K562 (cell line): ENCODE data around the gene MCFD2. TPM values are rescaled to one million over a fixed set of nuclear protein-coding genes. Genes with fewer than 3 reads are reported as not detected.
A peak's percentile ranks its signal among the peaks of the same experiment; 100 is the strongest.

Experiments used
- ATAC-seq: fragments of 200-7000 bp; cut with Tn5 transposase; 3 replicates; pipeline ENCODE4 v1.9.1; 2020; ENCODE audit warnings: moderate library complexity
- Bru-seq: library from RNA; stranded (reverse); fragments of 400-500 nt; gene quantifications from one replicate; lab custom pipeline; 2021; lab: Mats Ljungman, UMichigan
- BruChase-seq, 2 experiments: library from RNA; stranded (reverse); fragments of 400-500 nt; gene quantifications; one replicate each; lab custom pipeline; 2021; lab: Mats Ljungman, UMichigan
- BruUV-seq: library from RNA; stranded (reverse); fragments of 400-500 nt; replicated peaks from 2 replicates; lab custom pipeline; 2021; lab: Mats Ljungman, UMichigan
- CTCF ChIA-PET: fragments of 300-600 bp; formaldehyde crosslinking; extraction: SDS; loops from one replicate; lab custom pipeline; 2021; ENCODE audit warnings: low intra/inter-chr PET ratio; lab: Yijun Ruan, JAX
- POLR2A ChIA-PET: fragments of 300-600, 350-650 bp; sonication (Branson Sonifier 250); formaldehyde crosslinking; extraction: SDS; loops from one replicate; lab custom pipeline; 2021; ENCODE audit warnings: antibody characterized with exemption, inconsistent platforms; lab: Yijun Ruan, JAX
- DNase-seq, 4 experiments: peaks; one replicate each; pipeline versions ENCODE4 v3.0.0 to v3.0.0-alpha.2; 2011 to 2018; ENCODE audit warnings: low spot score in 3 of 4, mixed read lengths in 3 of 4; ENCODE audit errors: extremely low read depth in 1 of 4
- FAIRE-seq: peaks from 2 replicates; lab custom pipeline; 2011; peaks lifted over from hg19 to GRCh38; lab: Jason Lieb, UNC
- H2AFZ ChIP-seq: 2 replicates; pipeline ENCODE4 v1.6.0; 2011; ENCODE audit warnings: low read depth, low read length, control low read depth, inconsistent platforms
- H3K27ac ChIP-seq: fragments of 200-600 bp; 3 replicates; pipeline ENCODE4 v1.8.0; 2011; ENCODE audit warnings: low read depth, mild to moderate bottlenecking, control low read depth, inconsistent platforms, low read length, moderate library complexity, mixed read lengths; ENCODE audit errors: extremely low read depth
- H3K27me3 ChIP-seq, 2 experiments: fragments of 300-600 bp in 1 of 2; 2 replicates in 1 of 2; 3 replicates in 1 of 2; pipeline versions ENCODE4 v1.6.0 to v1.8.0; 2011; ENCODE audit warnings: inconsistent platforms in 2 of 2, low read length in 2 of 2, mild to moderate bottlenecking in 1 of 2, mixed read lengths in 1 of 2, moderate library complexity in 1 of 2; ENCODE audit not compliant: control insufficient read depth in 2 of 2, insufficient read depth in 2 of 2
- H3K36me3 ChIP-seq: fragments of 300-600 bp; 3 replicates; pipeline ENCODE4 v1.8.0; 2011; ENCODE audit warnings: mild to moderate bottlenecking, low read length, inconsistent platforms; ENCODE audit not compliant: control insufficient read depth, insufficient read depth
- H3K4me1 ChIP-seq, 2 experiments: fragments of 200-600 bp in 1 of 2; replicated peaks in 1 of 2; 2 replicates in 1 of 2; 3 replicates in 1 of 2; pipeline versions ENCODE4 v1.5.1 to v1.8.0; 2011; ENCODE audit warnings: inconsistent platforms in 2 of 2, low read length in 2 of 2, mild to moderate bottlenecking in 1 of 2, mixed read lengths in 1 of 2, moderate library complexity in 1 of 2; ENCODE audit not compliant: control insufficient read depth in 2 of 2, insufficient read depth in 2 of 2
- H3K4me2 ChIP-seq: 2 replicates; pipeline ENCODE4 v1.6.1; 2011; ENCODE audit warnings: low read length, control low read depth, inconsistent platforms, mixed read lengths; ENCODE audit not compliant: insufficient read depth
- H3K4me3 ChIP-seq: fragments of 200-600 bp; sonication (generic), shearing (Covaris generic); 2 replicates; pipeline ENCODE4 v1.5.1; 2016; ENCODE audit warnings: control low read depth, inconsistent platforms
- H3K79me2 ChIP-seq: fragments of 200-600 bp; 3 replicates; pipeline ENCODE4 v1.8.0; 2011; ENCODE audit warnings: low read length, inconsistent platforms; ENCODE audit not compliant: control insufficient read depth, insufficient read depth
- H3K9ac ChIP-seq, 2 experiments: 2 replicates each; pipeline versions ENCODE4 v1.6.0 to v1.6.1; 2011; ENCODE audit warnings: low read depth in 2 of 2, low read length in 2 of 2, control low read depth in 1 of 2, inconsistent platforms in 1 of 2, mild to moderate bottlenecking in 1 of 2, mixed read lengths in 1 of 2; ENCODE audit not compliant: insufficient read depth in 1 of 2
- H3K9me1 ChIP-seq: one replicate; pipeline ENCODE4 v1.6.0; 2011; ENCODE audit warnings: inconsistent platforms, mild to moderate bottlenecking, low read length, moderate library complexity; ENCODE audit not compliant: control insufficient read depth, insufficient read depth
- H3K9me3 ChIP-seq: replicated peaks from 2 replicates; pipeline ENCODE4 v1.5.1; 2011; ENCODE audit warnings: low read depth, low read length, inconsistent platforms; ENCODE audit not compliant: control insufficient read depth, insufficient read depth
- H4K20me1 ChIP-seq: replicated peaks from 2 replicates; pipeline ENCODE4 v1.6.1; 2011; ENCODE audit warnings: low read length, inconsistent platforms, mixed read lengths; ENCODE audit not compliant: control insufficient read depth, insufficient read depth
- ELF4 ChIP-seq: fragments of 450-650 bp; formaldehyde crosslinking; IDR thresholded peaks from 2 replicates; pipeline ENCODE4 v1.4.0; 2022; ENCODE audit warnings: missing genetic modification characterization
- NFATC3 ChIP-seq: fragments of 450-650 bp; IDR thresholded peaks from 2 replicates; pipeline ENCODE4 v1.6.1; 2017; ENCODE audit warnings: mild to moderate bottlenecking
- NFXL1 ChIP-seq: fragments of 450-650 bp; formaldehyde crosslinking; IDR thresholded peaks from 2 replicates; pipeline ENCODE4 v1.4.0; 2021; ENCODE audit warnings: mild to moderate bottlenecking
- RB1 ChIP-seq: fragments of 450-650 bp; IDR thresholded peaks from 2 replicates; pipeline ENCODE4 v1.6.1; 2017; ENCODE audit warnings: low read depth, mild to moderate bottlenecking
- TEAD4 ChIP-seq, 2 experiments: sonication (generic) in 1 of 2; formaldehyde crosslinking in 1 of 2; IDR thresholded peaks; 2 replicates each; pipeline versions ENCODE4 v1.6.1 to v1.8.0; 2012 to 2022; ENCODE audit warnings: borderline replicate concordance in 1 of 2, inconsistent platforms in 1 of 2, low read length in 1 of 2, mild to moderate bottlenecking in 1 of 2, missing genetic modification reagents in 1 of 2
- TSC22D4 ChIP-seq: fragments of 450-650 bp; IDR thresholded peaks from 2 replicates; pipeline ENCODE4 v1.6.1; 2016; ENCODE audit warnings: missing genetic modification characterization, missing biosample characterization, control low read depth
- ZBTB43 ChIP-seq: sonication (generic); formaldehyde crosslinking; IDR thresholded peaks from 2 replicates; pipeline ENCODE4 v1.8.0; 2023; ENCODE audit warnings: mild to moderate bottlenecking, missing genetic modification reagents
- ZEB2 ChIP-seq: fragments of 450-650 bp; IDR thresholded peaks from 2 replicates; pipeline ENCODE4 v1.6.1; 2016
- ZNF655 ChIP-seq: fragments of 250-450 bp; sonication (Bioruptor Pico); IDR thresholded peaks from 2 replicates; pipeline ENCODE4 v1.5.0; 2021
- WGBS: fragments of 100-300 bp; shearing (Covaris generic); methylation state at CpG from one replicate; pipeline ENCODE4 v1.1.6; 2016; ENCODE audit warnings: low coverage, mixed read lengths; ENCODE audit not compliant: insufficient coverage; ENCODE audit errors: missing lambda C conversion rate; 5-methylcytosine and 5-hydroxymethylcytosine counted together
- in situ Hi-C: fragments of 300-500 bp; cut with MboI; formaldehyde crosslinking; loops from 4 replicates; pipeline ENCODE4 v1.15.0; 2018; ENCODE audit warnings: inconsistent platforms, mixed read lengths
- intact Hi-C: fragments of 100-400 bp; cut with micrococcal nuclease; formaldehyde crosslinking; loops from 2 replicates; pipeline ENCODE4 v1.14.2; 2022
- long read RNA-seq, 3 experiments: library from polyadenylated mRNA in 2 of 3; library from RNA in 1 of 3; unstranded in 2 of 3; stranded (forward) in 1 of 3; transcript quantifications; one replicate each; pipeline ENCODE4 v2.0.0, GENCODE V29; 2019 to 2022
- polyA minus RNA-seq, 3 experiments: library from RNA; depleted of rRNA, polyadenylated mRNA; stranded (reverse); fragments of >200 nt; gene quantifications; 2 replicates each; pipeline ENCODE4 v1.2.3, GENCODE V29; 2011
- polyA plus RNA-seq, 8 experiments: library from polyadenylated mRNA; depleted of rRNA in 4 of 8; stranded (reverse) in 5 of 8; unstranded in 3 of 8; fragments of >200 nt; fragmentation: Nextera tagmentation in 2 of 8; fragmentation: Illumina TruSeq in 1 of 8; extraction: Ambion mirVana in 2 of 8; extraction: Trizol in 1 of 8; gene quantifications; 2 replicates each; pipeline versions ENCODE4 v1.2.1 to v1.2.3, GENCODE V29; 2011 to 2014; ENCODE audit warnings: inconsistent platforms in 1 of 8, missing spikeins in 1 of 8
- total RNA-seq, 7 experiments: library from RNA; depleted of rRNA in 6 of 7; stranded (reverse); fragments of >200 nt in 6 of 7; fragmentation: Illumina TruSeq in 2 of 7; extraction: Trizol in 2 of 7; gene quantifications; 2 replicates each; pipeline versions ENCODE4 v1.2.1 to v1.2.3, GENCODE V29; 2011 to 2021; ENCODE audit warnings: low replicate concordance in 1 of 7
- TF ChIP-seq, protein P1 (sequence below): fragments of 450-650 bp; IDR thresholded peaks from one replicate; pipeline ENCODE4 v1.6.1; 2018; ENCODE audit warnings: mild to moderate bottlenecking, moderate library complexity; ENCODE audit not compliant: partially characterized antibody
- TF ChIP-seq, protein P2 (sequence below): sonication (generic); formaldehyde crosslinking; IDR thresholded peaks from 2 replicates; pipeline ENCODE4 v1.8.0; 2022; ENCODE audit warnings: mild to moderate bottlenecking, low read depth, missing genetic modification reagents

The MCFD2 gene
- total RNA-seq (2011; cell fraction: chromatin; rRNA removed; ENCODE audit: low replicate concordance): 97.6 and 157 TPM in 2 replicates
- 127 and 128 TPM in 2 replicates for total RNA-seq (2011; cell fraction: nucleolus; rRNA removed)
- 152 and 201 TPM in 2 replicates for total RNA-seq (2011; cell fraction: nucleoplasm; rRNA removed)
- 78.6 and 82.9 TPM in 2 replicates for total RNA-seq (2014; rRNA removed)
- total RNA-seq (2014; rRNA removed; fragmentation: Illumina TruSeq; extraction: Trizol): 99.4 and 117 TPM in 2 replicates
- total RNA-seq (2015; rRNA removed; fragmentation: Illumina TruSeq; extraction: Trizol): 95.8 and 100 TPM in 2 replicates
- 115 and 125 TPM in 2 replicates for total RNA-seq (2021)
- 165 and 201 TPM in 2 replicates for polyA plus RNA-seq (2011; rRNA removed)
- polyA plus RNA-seq (2011; cell fraction: cytosol; rRNA removed): 73.3 and 94.0 TPM in 2 replicates
- 44.7 and 52.8 TPM in 2 replicates for polyA plus RNA-seq (2011; cell fraction: nucleus; rRNA removed)
- 122 and 156 TPM in 2 replicates for polyA plus RNA-seq (2012)
- polyA plus RNA-seq (2014; fragmentation: Illumina TruSeq; extraction: Trizol): 110 and 123 TPM in 2 replicates
- 100 to 1,000 TPM; 217 to 237 TPM for polyA plus RNA-seq (2014; fragmentation: Nextera tagmentation; extraction: Ambion mirVana)
- polyA plus RNA-seq (2014; rRNA removed): 94.0 and 99.3 TPM in 2 replicates
- polyA minus RNA-seq (2011; rRNA and poly(A)+ RNA removed): 227 and 238 TPM in 2 replicates
- polyA minus RNA-seq (2011; cell fraction: cytosol; rRNA and poly(A)+ RNA removed): 45.9 and 53.0 TPM in 2 replicates
- 34.2 and 54.3 TPM in 2 replicates for polyA minus RNA-seq (2011; cell fraction: nucleus; rRNA and poly(A)+ RNA removed)
- percentile 75 among the genes with signal in this experiment for Bru-seq, nascent RNA
- BruChase-seq, experiment 1, labeled RNA remaining after a 2-hour chase: percentile 80 among the genes with signal in this experiment
- percentile 83 among the genes with signal in this experiment for BruChase-seq, experiment 2, labeled RNA remaining after a 6-hour chase
- long read RNA-seq, experiment 1, full-length matches to known transcripts: 221 of 371 reads
- long read RNA-seq, experiment 1, partial matches to known transcripts: 11 of 371 reads
- long read RNA-seq, experiment 1, other reads (novel, unspliced or antisense): 139 of 371 reads
- long read RNA-seq, experiment 2, full-length matches to known transcripts: 54 of 119 reads
- long read RNA-seq, experiment 2, partial matches to known transcripts: 6 of 119 reads
- long read RNA-seq, experiment 2, other reads (novel, unspliced or antisense): 59 of 119 reads
- long read RNA-seq, experiment 3, full-length matches to known transcripts: 60 of 74 reads
- long read RNA-seq, experiment 3, partial matches to known transcripts: 3 of 74 reads
- long read RNA-seq, experiment 3, other reads (novel, unspliced or antisense): 11 of 74 reads

GRCh38 chr2:46915281-46915810 lies at the start of gene MCFD2:
TSS of gene MCFD2 (minus strand) at chr2:46915806. CDS start at chr2:46909171, 6,635 bp downstream.
- Histone ChIP-seq H3K9me3 (no peaks in the 10 kb centered on the region), H3K9ac (peak within 1 kb of the TSS; percentile 93 to 99), H3K79me2 (peaks cover 67% of the 10 kb centered on the region), H3K36me3 (peaks cover 26% of the 10 kb centered on the region), H3K4me1 (peaks cover 24 to 35% of the 10 kb centered on the region in 2 experiments; a peak in 4 of 5 replicates), H3K27me3 (no peaks in the 10 kb centered on the region), H3K9me1 (no peaks in the 10 kb centered on the region), H4K20me1 (peaks cover 3% of the 10 kb centered on the region; the same call in 1 of the 2 replicates), H3K4me2 (peak within 1 kb of the TSS; percentile 99), H2AFZ (peak within 1 kb of the TSS; percentile 88), H3K27ac (peak within 1 kb of the TSS; percentile 72), H3K4me3 (peak within 1 kb of the TSS; percentile 92)
- POLR2A ChIA-PET: interaction anchor here (0.7 to 0.8 kb wide), 2 partner anchors 9 to 485 kb away, joined by 3 read pairs; no protein-coding TSS in a partner anchor
- ATAC-seq: peak; percentile 48
- CTCF ChIA-PET: no interaction called here
- under 1% methylated on average over 25 of the region's 38 CpGs for WGBS
- intact Hi-C loops: loop anchor here (10.0 kb wide), 1 partner anchor 409 kb away; no protein-coding TSS in a partner anchor
- no peak for FAIRE-seq
- in situ Hi-C loops: loop anchor here (10.0 kb wide), 1 partner anchor 409 kb away; no protein-coding TSS in a partner anchor
- no TSS peak for BruUV-seq
- peak in 3 of 4 experiments; percentile 30 to 67 (median 39) for DNase-seq
- no peak for TF ChIP-seq RB1
- no peak for TF ChIP-seq NFXL1 (CRISPR knock-in tag)
- no peak for TF ChIP-seq ZBTB43
- TF ChIP-seq TSC22D4: no peak
- no peak for TF ChIP-seq ZNF655 (CRISPR knock-in tag)
- no peak for TF ChIP-seq TEAD4 (IDR thresholded peaks at IDR 0.05; ENCODE audit: low read length)
- no peak for TF ChIP-seq TEAD4 (CRISPR knock-in tag; IDR thresholded peaks at IDR 0.05; ENCODE audit: borderline replicate concordance)
- TF ChIP-seq NFATC3: no peak
- TF ChIP-seq, protein P1, sequence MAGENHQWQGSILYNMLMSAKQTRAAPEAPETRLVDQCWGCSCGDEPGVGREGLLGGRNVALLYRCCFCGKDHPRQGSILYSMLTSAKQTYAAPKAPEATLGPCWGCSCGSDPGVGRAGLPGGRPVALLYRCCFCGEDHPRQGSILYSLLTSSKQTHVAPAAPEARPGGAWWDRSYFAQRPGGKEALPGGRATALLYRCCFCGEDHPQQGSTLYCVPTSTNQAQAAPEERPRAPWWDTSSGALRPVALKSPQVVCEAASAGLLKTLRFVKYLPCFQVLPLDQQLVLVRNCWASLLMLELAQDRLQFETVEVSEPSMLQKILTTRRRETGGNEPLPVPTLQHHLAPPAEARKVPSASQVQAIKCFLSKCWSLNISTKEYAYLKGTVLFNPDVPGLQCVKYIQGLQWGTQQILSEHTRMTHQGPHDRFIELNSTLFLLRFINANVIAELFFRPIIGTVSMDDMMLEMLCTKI: no peak
- TF ChIP-seq, protein P2, sequence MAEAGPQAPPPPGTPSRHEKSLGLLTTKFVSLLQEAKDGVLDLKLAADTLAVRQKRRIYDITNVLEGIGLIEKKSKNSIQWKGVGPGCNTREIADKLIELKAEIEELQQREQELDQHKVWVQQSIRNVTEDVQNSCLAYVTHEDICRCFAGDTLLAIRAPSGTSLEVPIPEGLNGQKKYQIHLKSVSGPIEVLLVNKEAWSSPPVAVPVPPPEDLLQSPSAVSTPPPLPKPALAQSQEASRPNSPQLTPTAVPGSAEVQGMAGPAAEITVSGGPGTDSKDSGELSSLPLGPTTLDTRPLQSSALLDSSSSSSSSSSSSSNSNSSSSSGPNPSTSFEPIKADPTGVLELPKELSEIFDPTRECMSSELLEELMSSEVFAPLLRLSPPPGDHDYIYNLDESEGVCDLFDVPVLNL: no peak
- TF ChIP-seq ZEB2: no peak
- no peak for TF ChIP-seq ELF4 (CRISPR knock-in tag)
